Measurements from ENCODE around the gene RHEB.

RHEB gene

DNA sequence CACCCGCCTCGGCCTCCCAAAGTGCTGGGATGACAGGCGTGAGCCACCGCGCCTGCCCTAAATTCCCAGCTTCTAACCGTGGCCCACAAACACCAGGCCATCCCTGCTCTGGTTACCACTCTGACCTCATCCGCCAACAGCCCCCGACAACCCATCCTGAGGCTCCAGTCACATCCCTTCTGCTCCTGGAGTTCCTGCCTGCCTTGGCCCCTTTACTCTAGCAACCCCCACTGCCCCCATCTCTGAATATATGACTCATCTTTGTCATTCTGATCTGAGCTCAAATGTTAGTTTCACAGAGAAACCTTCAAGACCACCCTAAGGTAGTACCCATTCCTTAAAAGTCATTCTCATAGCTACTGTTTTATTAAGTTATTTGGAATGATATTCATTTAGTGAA lies 26.6 kb downstream of the RHEB start:
- Histone ChIP-seq H3K4me3 (no peak overlapping the region), H4K20me1 (peaks cover 96% of the 10 kb centered on the region), H3K9me3 (peaks cover 12% of the 10 kb centered on the region; the same call in 1 of the 2 replicates), H3K27me3 (no peaks in the 10 kb centered on the region), H3K4me1 (peaks cover 17% of the 10 kb centered on the region), H3K4me2 (no peak overlapping the region), H3K9ac (no peak overlapping the region), H3K36me3 (peaks cover 71% of the 10 kb centered on the region), H3K27ac (no peak overlapping the region)
- TF ChIP-seq Cebpa-rat (IDR thresholded peaks at IDR 0.05) = no peak

DNA sequence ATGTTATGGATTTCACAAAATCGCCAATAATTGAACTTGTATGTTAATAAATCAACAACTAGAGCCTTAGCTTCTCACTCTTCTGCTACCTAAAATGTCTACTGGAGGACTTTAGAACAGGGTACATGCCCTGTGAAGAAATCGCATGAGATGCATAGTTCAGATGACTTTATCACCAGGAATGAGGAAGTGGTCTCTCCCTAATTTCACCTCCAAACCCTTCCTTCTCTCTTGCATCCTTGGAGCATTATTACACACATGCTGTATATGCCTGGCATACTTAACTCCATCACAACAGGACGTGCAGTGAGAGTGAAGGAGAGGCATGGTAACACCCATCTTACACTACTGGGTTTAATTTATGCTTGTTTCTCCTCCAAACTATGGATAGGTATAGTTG lies 27.8 kb downstream of the RHEB start:
- H3K4me3 ChIP-seq = no peak overlapping the region
- no peak overlapping the region for H3K27ac ChIP-seq
- peaks cover 28% of the 10 kb centered on the region for H3K4me1 ChIP-seq
- no peak overlapping the region for H3K4me2 ChIP-seq
- no peak for TF ChIP-seq Cebpa-rat (IDR thresholded peaks at IDR 0.05)
- no peaks in the 10 kb centered on the region for H3K27me3 ChIP-seq
- H4K20me1 ChIP-seq = peaks cover 94% of the 10 kb centered on the region
- H3K9me3 ChIP-seq = peaks cover 4% of the 10 kb centered on the region; the same call in 1 of the 2 replicates
- no peak overlapping the region for H3K9ac ChIP-seq
- peaks cover 71% of the 10 kb centered on the region for H3K36me3 ChIP-seq

DNA sequence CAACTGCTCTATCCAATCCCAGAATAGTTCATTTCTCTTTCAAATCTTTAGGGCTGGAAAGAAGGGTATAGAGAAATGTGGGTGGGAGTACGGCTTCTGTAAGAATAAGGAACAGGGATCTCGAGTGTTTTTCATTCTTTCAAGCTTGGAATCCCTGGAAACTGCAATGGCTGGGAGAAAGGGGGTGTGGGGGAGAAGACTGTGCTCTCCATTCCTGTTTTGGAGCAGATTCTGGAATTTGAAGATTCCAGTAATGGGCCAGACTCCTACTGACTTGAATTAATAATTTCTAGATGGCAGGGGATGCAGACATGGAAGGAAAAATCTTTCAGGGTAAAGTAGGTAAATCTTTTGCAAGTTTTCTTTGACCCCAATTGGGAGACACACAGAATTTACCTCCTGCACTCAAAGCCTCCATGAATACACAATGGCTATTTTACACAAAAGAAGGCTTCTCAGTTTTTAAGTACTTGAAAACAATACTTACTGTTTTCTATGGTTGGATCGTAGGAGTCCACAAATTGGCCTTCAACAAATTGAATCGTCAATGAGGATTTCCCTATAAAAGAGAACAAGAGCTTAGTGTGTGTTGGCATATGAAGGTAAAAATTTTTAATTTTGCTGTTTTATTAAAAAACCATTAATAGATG lies 29.1 kb downstream of the RHEB start:
- H3K27ac ChIP-seq = no peak overlapping the region
- peaks cover 73% of the 10 kb centered on the region for H3K36me3 ChIP-seq
- H3K4me1 ChIP-seq = peaks cover 34% of the 10 kb centered on the region
- no peak overlapping the region for H3K9ac ChIP-seq
- peaks cover 94% of the 10 kb centered on the region for H4K20me1 ChIP-seq
- no peaks in the 10 kb centered on the region for H3K27me3 ChIP-seq
- no peak for TF ChIP-seq Cebpa-rat (IDR thresholded peaks at IDR 0.05)
- H3K4me2 ChIP-seq = no peak overlapping the region
- H3K9me3 ChIP-seq = peaks cover 4% of the 10 kb centered on the region; the same call in 1 of the 2 replicates
- H3K4me3 ChIP-seq = no peak overlapping the region

DNA sequence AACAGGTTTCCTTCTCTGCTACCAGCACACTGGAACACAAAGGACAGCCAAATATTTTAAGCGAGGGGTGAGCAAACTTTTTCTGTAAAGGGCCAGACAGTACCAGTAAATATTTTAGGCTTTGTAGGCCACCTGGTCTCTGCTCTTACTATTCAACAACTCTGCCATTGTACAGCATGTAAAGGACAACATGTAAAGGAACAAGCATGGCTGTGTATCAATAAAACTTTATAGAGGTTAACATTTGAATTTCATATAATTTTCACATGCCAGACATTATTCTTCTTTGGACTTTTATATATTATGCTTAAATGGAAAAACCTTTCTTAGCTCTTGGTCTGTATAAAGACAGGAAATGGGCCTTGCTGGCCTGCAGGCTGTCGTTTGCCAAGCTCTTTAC lies 30.2 kb downstream of the RHEB start:
- Histone ChIP-seq H3K4me1 (peaks cover 36% of the 10 kb centered on the region), H3K9ac (no peak overlapping the region), H3K9me3 (peaks cover 4% of the 10 kb centered on the region; the same call in 1 of the 2 replicates), H3K27me3 (no peaks in the 10 kb centered on the region), H3K36me3 (peaks cover 71% of the 10 kb centered on the region), H3K4me2 (no peak overlapping the region), H4K20me1 (peaks cover 94% of the 10 kb centered on the region), H3K4me3 (no peak overlapping the region), H3K27ac (no peak overlapping the region)
- no peak for TF ChIP-seq Cebpa-rat (IDR thresholded peaks at IDR 0.05)

DNA sequence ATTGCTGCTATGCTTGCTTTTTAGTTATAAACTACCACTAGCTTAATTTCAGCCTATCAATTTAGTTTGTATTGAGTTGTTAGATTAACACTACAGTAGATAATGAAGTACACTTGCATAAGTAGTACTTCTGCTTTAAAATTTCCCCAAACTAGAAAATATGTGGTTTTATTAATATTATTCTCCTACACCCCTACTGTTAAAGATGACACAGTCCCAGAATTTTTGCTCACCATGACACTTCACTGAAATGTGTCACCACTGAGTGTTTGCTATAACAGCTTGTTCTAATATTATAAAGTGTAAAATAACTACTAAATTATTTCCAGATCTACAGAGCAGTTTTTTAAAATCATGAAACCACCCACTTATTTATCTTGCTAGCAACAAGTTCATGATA lies 31.6 kb downstream of the RHEB start:
- Histone ChIP-seq H3K4me1 (peaks cover 49% of the 10 kb centered on the region), H3K36me3 (peaks cover 80% of the 10 kb centered on the region), H3K9ac (no peak overlapping the region)

DNA sequence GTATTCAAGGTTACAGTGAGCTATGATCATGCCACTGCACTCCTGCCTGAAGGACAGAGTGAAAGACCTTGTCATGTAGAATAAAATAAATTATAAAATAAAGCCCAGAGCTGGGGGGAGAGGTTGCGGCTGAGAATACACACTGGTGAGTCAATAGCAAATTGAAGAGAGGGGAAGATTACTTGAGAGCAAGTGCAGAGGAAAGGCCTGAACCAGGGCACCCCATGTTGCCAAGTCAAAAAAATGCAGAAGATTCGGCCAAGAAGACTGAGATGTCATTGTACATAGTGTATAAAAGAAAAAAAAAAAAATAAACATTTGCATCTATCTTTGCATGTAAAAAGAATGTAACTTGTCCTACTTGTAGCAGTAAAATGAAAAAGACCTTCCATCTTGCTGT lies 32.5 kb downstream of the RHEB start:
- H3K4me1 ChIP-seq = peaks cover 57% of the 10 kb centered on the region
- peak overlapping the region; percentile 55 for H3K27ac ChIP-seq
- H3K4me2 ChIP-seq = peak overlapping the region; percentile 87
- no peaks in the 10 kb centered on the region for H3K9me3 ChIP-seq
- TF ChIP-seq Cebpa-rat (IDR thresholded peaks at IDR 0.05) = no peak
- H3K27me3 ChIP-seq = no peaks in the 10 kb centered on the region
- peaks cover 94% of the 10 kb centered on the region for H4K20me1 ChIP-seq
- H3K4me3 ChIP-seq = no peak overlapping the region
- H3K9ac ChIP-seq = no peak overlapping the region
- H3K36me3 ChIP-seq = peaks cover 86% of the 10 kb centered on the region

More for the DNA sequence above, 31.6 kb downstream of the RHEB start:
- no peak for TF ChIP-seq Cebpa-rat (IDR thresholded peaks at IDR 0.05)
- H3K27ac ChIP-seq = no peak overlapping the region
- H3K9me3 ChIP-seq = peaks cover 3% of the 10 kb centered on the region; the same call in 1 of the 2 replicates
- H4K20me1 ChIP-seq = peaks cover 94% of the 10 kb centered on the region
- H3K4me3 ChIP-seq = no peak overlapping the region
- H3K4me2 ChIP-seq = peak overlapping the region; percentile 87; the same call in 1 of the 2 replicates
- H3K27me3 ChIP-seq = no peaks in the 10 kb centered on the region

DNA sequence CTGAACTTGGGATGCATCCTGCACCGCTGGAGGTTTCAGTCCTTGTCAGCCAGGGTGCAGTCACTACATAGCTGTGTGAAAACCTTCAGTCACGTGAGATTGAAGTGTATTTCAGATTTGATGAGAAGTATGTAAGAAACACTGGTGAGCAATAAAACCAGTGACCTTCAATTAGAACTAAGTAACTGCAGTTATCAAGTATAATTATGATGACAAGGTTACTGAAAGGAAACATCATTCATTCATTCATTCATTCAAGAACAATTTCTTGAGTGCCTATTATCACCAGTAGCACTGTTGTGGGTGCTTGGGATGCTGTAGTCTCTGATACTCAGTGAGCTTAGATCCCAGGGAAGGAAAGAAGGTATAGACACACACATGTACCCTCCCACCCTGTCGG lies 33.6 kb downstream of the RHEB start:
- no peaks in the 10 kb centered on the region for H3K27me3 ChIP-seq
- no peaks in the 10 kb centered on the region for H3K9me3 ChIP-seq
- H4K20me1 ChIP-seq = peaks cover 94% of the 10 kb centered on the region
- peaks cover 66% of the 10 kb centered on the region for H3K4me1 ChIP-seq
- H3K36me3 ChIP-seq = peaks cover 86% of the 10 kb centered on the region
- H3K9ac ChIP-seq = peak overlapping the region; percentile 36; the same call in 1 of the 2 replicates
- peak overlapping the region; percentile 87 for H3K4me2 ChIP-seq
- peak overlapping the region; percentile 32 for H3K4me3 ChIP-seq
- H3K27ac ChIP-seq = peak overlapping the region; percentile 55
- TF ChIP-seq Cebpa-rat (IDR thresholded peaks at IDR 0.05) = no peak

DNA sequence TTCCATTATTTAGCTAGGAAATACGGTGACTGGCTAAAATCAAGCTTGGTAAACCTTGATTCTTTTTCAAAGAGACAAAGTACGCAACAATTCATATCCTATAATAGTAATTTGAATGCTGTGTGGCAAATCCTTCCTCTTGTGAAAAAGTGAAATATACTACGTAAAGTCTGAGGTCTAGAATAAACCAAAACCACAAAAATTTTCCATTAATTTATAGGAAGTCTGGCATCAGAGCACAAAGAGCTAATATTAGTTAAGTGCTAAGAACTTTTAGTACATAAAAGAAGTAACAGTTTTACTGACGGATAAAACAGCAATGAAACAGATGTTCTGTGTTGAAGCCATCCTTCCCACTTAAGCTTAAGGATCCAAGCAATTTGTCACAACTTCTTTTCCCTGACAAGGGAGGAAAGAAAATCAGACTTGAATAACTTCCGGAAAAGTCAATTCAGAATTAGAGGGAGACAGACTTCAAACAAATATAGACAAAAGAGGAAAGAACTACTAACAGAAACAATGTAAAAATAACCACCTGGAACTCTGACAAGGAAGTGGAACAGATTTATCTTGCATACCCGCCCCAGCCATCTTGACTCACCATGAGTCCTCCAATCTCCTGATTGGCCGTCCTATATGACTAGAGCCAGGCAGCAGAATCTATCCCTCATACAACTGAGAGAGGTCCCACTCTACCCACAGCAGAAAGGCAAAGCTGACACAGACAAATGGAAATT lies 34.6 kb downstream of the RHEB start:
- Histone ChIP-seq H3K4me3 (peak overlapping the region; percentile 32), H3K27ac (peak overlapping the region; percentile 55), H3K27me3 (no peaks in the 10 kb centered on the region), H3K4me1 (peaks cover 66% of the 10 kb centered on the region), H3K9me3 (no peaks in the 10 kb centered on the region), H4K20me1 (peaks cover 94% of the 10 kb centered on the region), H3K4me2 (peak overlapping the region; percentile 87), H3K9ac (peak overlapping the region; percentile 34; the same call in 1 of the 2 replicates), H3K36me3 (peaks cover 87% of the 10 kb centered on the region)
- no peak for TF ChIP-seq Cebpa-rat (IDR thresholded peaks at IDR 0.05)

DNA sequence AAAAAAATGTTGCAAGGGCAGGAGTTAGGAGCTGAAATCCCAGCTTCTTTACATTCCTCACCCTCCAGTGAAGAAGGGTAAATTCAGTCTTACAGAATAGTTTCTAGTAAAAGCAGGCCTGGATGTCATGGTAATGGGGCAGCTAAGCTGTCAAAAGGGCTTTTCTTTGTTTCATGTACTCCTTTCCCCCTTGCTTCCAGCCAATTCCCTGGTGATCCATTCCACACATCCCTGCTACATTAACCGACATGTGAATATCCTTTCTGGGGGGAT lies 36.0 kb downstream of the RHEB start:
- Histone ChIP-seq H3K9me3 (no peaks in the 10 kb centered on the region), H3K4me1 (peaks cover 66% of the 10 kb centered on the region), H4K20me1 (peaks cover 96% of the 10 kb centered on the region), H3K4me3 (no peak overlapping the region), H3K27ac (peak overlapping the region; percentile 18), H3K36me3 (peaks cover 87% of the 10 kb centered on the region), H3K4me2 (peak overlapping the region; percentile 87; the same call in 1 of the 2 replicates), H3K9ac (no peak overlapping the region), H3K27me3 (no peaks in the 10 kb centered on the region)
- no peak for TF ChIP-seq Cebpa-rat (IDR thresholded peaks at IDR 0.05)

Measured in BLaER1 (cell line).